Spinal cord (tissue), 10 donors: Measurements from ENCODE around the gene TNFRSF1B. TPM values are rescaled to one million over a fixed set of nuclear protein-coding genes. Genes with fewer than 3 reads are reported as not detected.

Experiments used
- DNase-seq, 6 donors: peaks; one replicate each; pipeline versions ENCODE4 v3.0.0 to v3.0.0-alpha.2; 2013 to 2015; ENCODE audit warnings: low spot score in 6 of 6, low read depth in 4 of 6
- H3K27ac ChIP-seq: one replicate; pipeline ENCODE4 v1.5.1; 2013; ENCODE audit warnings: low read depth, low read length, control low read depth
- H3K27me3 ChIP-seq: one replicate; pipeline ENCODE4 v1.6.1; 2013; ENCODE audit warnings: low read length; ENCODE audit not compliant: control insufficient read depth, insufficient read depth
- H3K36me3 ChIP-seq: one replicate; pipeline ENCODE4 v1.6.1; 2013; ENCODE audit warnings: low read length; ENCODE audit not compliant: control insufficient read depth, insufficient read depth
- H3K4me1 ChIP-seq: one replicate; pipeline ENCODE4 v1.6.1; 2013; ENCODE audit warnings: low read length; ENCODE audit not compliant: control insufficient read depth, insufficient read depth
- H3K4me3 ChIP-seq: one replicate; pipeline ENCODE4 v1.5.1; 2013; ENCODE audit warnings: low read depth, low read length, control low read depth
- H3K9me3 ChIP-seq: one replicate; pipeline ENCODE4 v1.6.1; 2013; ENCODE audit warnings: low read length; ENCODE audit not compliant: control insufficient read depth, insufficient read depth
- WGBS: methylation state at CpG from one replicate; pipeline ENCODE4 v1.1.5; 2013; ENCODE audit warnings: missing lambda C conversion rate; ENCODE audit not compliant: insufficient coverage; 5-methylcytosine and 5-hydroxymethylcytosine counted together
- polyA plus RNA-seq, 2 donors: library from polyadenylated mRNA; unstranded; fragments of 120-200 nt; gene quantifications; one replicate each; pipeline ENCODE4 v1.2.1, GENCODE V29; 2013; ENCODE audit not compliant: insufficient read length in 2 of 2
- total RNA-seq, 2 donors: library from RNA; depleted of rRNA in 1 of 2; stranded (reverse); fragments of 120-200 nt in 1 of 2; fragments of >200 nt in 1 of 2; gene quantifications; one replicate each; pipeline versions ENCODE4 v1.2.3 to v1.2.4, GENCODE V29; 2013 to 2014
- donor health status: healthy.

The TNFRSF1B gene
- total and polyA plus RNA-seq, 4 donors: 9.6 to 14.1 (median 10.2) TPM

- peak in 1 of 6 donors; percentile 24 for DNase-seq
- H3K36me3 ChIP-seq: peaks cover 4% of the 10 kb centered on the region
- 0% methylated on average over 35 of the region's 36 CpGs for WGBS
- H3K27me3 ChIP-seq: no peaks in the 10 kb centered on the region
- H3K27ac ChIP-seq: no peak overlapping the region
- H3K4me3 ChIP-seq: peak overlapping the region; percentile 83
- peaks cover 19% of the 10 kb centered on the region for H3K4me1 ChIP-seq
- no peaks in the 10 kb centered on the region for H3K9me3 ChIP-seq
These were observed 63.9 kb downstream of the TNFRSF1B start for GRCh38 chr1:12230549-12231275.

GRCh38 chr1:12231276-12231595, 64.4 kb downstream of the TNFRSF1B start:
- WGBS: 18% methylated on average over 3 of the region's 4 CpGs
- Histone ChIP-seq H3K27ac (no peak overlapping the region), H3K4me1 (peaks cover 19% of the 10 kb centered on the region), H3K9me3 (no peaks in the 10 kb centered on the region), H3K36me3 (peaks cover 5% of the 10 kb centered on the region), H3K27me3 (no peaks in the 10 kb centered on the region), H3K4me3 (peak overlapping the region; percentile 83)
- DNase-seq: no peak

- 87% methylated on average over 2 of the region's 2 CpGs for WGBS
- H3K36me3 ChIP-seq: peaks cover 8% of the 10 kb centered on the region
- no peaks in the 10 kb centered on the region for H3K27me3 ChIP-seq
- H3K4me3 ChIP-seq: no peak overlapping the region
- no peak for DNase-seq
- H3K27ac ChIP-seq: no peak overlapping the region
- H3K4me1 ChIP-seq: peaks cover 19% of the 10 kb centered on the region
- no peaks in the 10 kb centered on the region for H3K9me3 ChIP-seq
These were observed 65.4 kb downstream of the TNFRSF1B start for GRCh38 chr1:12232221-12232620.

GRCh38 chr1:12244078-12244477, 77.3 kb downstream of the TNFRSF1B start:
- Histone ChIP-seq H3K36me3 (peaks cover 23% of the 10 kb centered on the region), H3K4me1 (no peaks in the 10 kb centered on the region), H3K27me3 (no peaks in the 10 kb centered on the region), H3K27ac (no peak overlapping the region), H3K4me3 (no peak overlapping the region), H3K9me3 (no peaks in the 10 kb centered on the region)
- 92% methylated on average over 1 of the region's 2 CpGs for WGBS
- peak in 1 of 6 donors; percentile 6 for DNase-seq

- no peak for DNase-seq
- Histone ChIP-seq H3K4me1 (no peaks in the 10 kb centered on the region), H3K4me3 (no peak overlapping the region), H3K36me3 (peaks cover 22% of the 10 kb centered on the region), H3K27me3 (no peaks in the 10 kb centered on the region), H3K9me3 (no peaks in the 10 kb centered on the region), H3K27ac (no peak overlapping the region)
- WGBS: 100% methylated on average over 3 of the region's 5 CpGs
These were observed 77.8 kb downstream of the TNFRSF1B start for GRCh38 chr1:12244585-12244984.

- peaks cover 27% of the 10 kb centered on the region for H3K36me3 ChIP-seq
- no CpG with 5 or more reads among the region's 3 CpGs for WGBS
These were observed 78.3 kb downstream of the TNFRSF1B start for GRCh38 chr1:12245116-12245515.

GRCh38 chr1:12245733-12246132, 78.9 kb downstream of the TNFRSF1B start:
- no peak overlapping the region for H3K27ac ChIP-seq
- no peak for DNase-seq
- peaks cover 27% of the 10 kb centered on the region for H3K36me3 ChIP-seq
- H3K4me3 ChIP-seq: no peak overlapping the region
- H3K9me3 ChIP-seq: no peaks in the 10 kb centered on the region
- no peaks in the 10 kb centered on the region for H3K4me1 ChIP-seq
- H3K27me3 ChIP-seq: no peaks in the 10 kb centered on the region

More at GRCh38 chr1:12245116-12245515, 78.3 kb downstream of the TNFRSF1B start:
- no peaks in the 10 kb centered on the region for H3K27me3 ChIP-seq
- no peak overlapping the region for H3K27ac ChIP-seq
- DNase-seq: no peak
- H3K4me1 ChIP-seq: no peaks in the 10 kb centered on the region
- no peak overlapping the region for H3K4me3 ChIP-seq
- no peaks in the 10 kb centered on the region for H3K9me3 ChIP-seq

GRCh38 chr1:12246584-12246983, 79.8 kb downstream of the TNFRSF1B start:
- H3K4me1 ChIP-seq: no peaks in the 10 kb centered on the region
- WGBS: 76% methylated on average over 5 of the region's 6 CpGs
- H3K36me3 ChIP-seq: peaks cover 29% of the 10 kb centered on the region
- H3K9me3 ChIP-seq: no peaks in the 10 kb centered on the region
- no peak overlapping the region for H3K27ac ChIP-seq
- H3K27me3 ChIP-seq: no peaks in the 10 kb centered on the region
- H3K4me3 ChIP-seq: no peak overlapping the region
- no peak for DNase-seq

- no peaks in the 10 kb centered on the region for H3K9me3 ChIP-seq
- no peak overlapping the region for H3K4me3 ChIP-seq
- no peaks in the 10 kb centered on the region for H3K27me3 ChIP-seq
- no CpG with 5 or more reads among the region's 1 CpG for WGBS
- peaks cover 31% of the 10 kb centered on the region for H3K36me3 ChIP-seq
- H3K4me1 ChIP-seq: no peaks in the 10 kb centered on the region
- H3K27ac ChIP-seq: no peak overlapping the region
- DNase-seq: no peak
These were observed 82.4 kb downstream of the TNFRSF1B start for GRCh38 chr1:12249181-12249580.

GRCh38 chr1:12249748-12250147, 83.0 kb downstream of the TNFRSF1B start:
- H3K9me3 ChIP-seq: no peaks in the 10 kb centered on the region
- no peak overlapping the region for H3K27ac ChIP-seq
- no peaks in the 10 kb centered on the region for H3K4me1 ChIP-seq
- no peaks in the 10 kb centered on the region for H3K27me3 ChIP-seq
- H3K36me3 ChIP-seq: peaks cover 32% of the 10 kb centered on the region
- WGBS: 83% methylated on average over 3 of the region's 6 CpGs
- H3K4me3 ChIP-seq: no peak overlapping the region
- no peak for DNase-seq
